NCI-H510A treated with DMSO at 0.1 percent for 48 hours (cell line): Measurements from ENCODE around the gene GALNT9.
"Not testable (repeated sequence)": the region's sequence is repeated elsewhere in the genome, so short reads cannot be mapped to it uniquely, and the experiment has no call there.

ENCODE experiments used
- DNase-seq: peaks from one replicate; lab custom pipeline; 2025; lab: John Stamatoyannopoulos, UW

The GALNT9 gene

GRCh38 chr12:132312516-132312915 lies 16.9 kb downstream of the GALNT9 start:
- DNase-seq: no peak

- DNase-seq: no peak
Observed at GRCh38 chr12:132311201-132311915, 18.0 kb downstream of the GALNT9 start.

DNA sequence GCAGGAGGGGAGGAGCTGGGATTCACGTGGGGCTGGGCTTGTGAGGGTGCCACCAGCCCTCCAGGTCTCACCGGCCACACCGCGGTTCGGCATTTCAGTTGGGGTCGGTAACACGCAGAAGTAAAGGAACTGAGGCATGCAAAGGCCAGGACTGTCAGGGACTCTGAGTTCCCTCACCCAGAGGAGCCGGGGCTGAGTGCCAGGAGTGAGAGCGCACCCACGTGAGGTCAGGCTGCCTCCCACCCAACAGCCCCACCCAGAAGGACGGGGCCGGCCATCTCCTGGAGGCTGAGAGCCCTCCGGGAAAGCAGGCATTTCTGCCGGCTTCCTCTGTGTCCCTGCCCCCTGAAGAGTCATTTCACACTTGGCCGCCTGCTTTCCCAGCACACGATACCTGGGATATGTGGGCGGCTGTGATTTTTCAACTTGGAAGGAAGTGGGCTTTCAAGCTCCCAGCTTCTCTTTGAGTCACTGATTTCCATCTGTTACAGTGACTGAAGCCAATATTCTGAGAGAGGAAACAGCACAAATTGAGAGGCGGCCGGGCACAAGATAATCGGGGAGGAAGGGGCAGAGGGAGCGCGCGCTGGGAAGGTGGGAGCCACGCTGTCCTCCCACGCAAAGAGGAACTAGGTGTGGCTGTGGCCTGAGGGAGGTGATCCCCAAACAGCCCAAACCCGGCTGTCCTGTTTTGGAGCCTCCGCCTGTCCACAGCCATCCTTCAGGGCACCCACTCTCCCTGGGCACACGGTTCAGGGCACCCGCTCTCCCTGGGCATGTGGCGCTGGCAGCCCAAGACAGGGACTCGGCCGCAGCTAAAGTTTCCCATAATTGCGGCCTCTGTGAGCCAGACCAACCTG lies 19.0 kb downstream of the GALNT9 start:
- no peak for DNase-seq

DNA sequence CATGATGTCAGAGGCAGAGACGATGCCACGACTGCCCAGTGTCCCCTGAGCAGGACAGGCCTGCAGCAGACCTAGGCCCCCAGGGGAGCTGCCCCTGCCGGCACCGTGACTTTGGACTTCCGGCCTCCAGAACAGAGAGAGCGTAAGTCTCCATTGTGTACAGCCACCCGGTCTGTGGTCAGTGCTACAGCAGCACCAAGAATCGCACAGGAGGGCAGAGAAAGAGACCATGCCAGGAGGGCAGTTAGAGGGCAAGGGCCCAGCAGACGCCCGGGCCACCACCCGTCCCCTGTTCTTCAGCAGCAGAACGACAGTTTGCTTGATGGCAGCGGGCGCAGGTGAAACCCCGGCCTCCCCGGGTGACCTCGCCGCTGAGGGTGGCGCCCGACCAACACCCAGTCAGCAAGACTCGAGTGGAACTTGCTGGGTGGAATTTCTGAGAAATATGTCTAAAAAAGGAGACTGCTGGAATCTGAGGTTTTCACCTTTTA lies 19.7 kb downstream of the GALNT9 start:
- DNase-seq: no peak

DNA sequence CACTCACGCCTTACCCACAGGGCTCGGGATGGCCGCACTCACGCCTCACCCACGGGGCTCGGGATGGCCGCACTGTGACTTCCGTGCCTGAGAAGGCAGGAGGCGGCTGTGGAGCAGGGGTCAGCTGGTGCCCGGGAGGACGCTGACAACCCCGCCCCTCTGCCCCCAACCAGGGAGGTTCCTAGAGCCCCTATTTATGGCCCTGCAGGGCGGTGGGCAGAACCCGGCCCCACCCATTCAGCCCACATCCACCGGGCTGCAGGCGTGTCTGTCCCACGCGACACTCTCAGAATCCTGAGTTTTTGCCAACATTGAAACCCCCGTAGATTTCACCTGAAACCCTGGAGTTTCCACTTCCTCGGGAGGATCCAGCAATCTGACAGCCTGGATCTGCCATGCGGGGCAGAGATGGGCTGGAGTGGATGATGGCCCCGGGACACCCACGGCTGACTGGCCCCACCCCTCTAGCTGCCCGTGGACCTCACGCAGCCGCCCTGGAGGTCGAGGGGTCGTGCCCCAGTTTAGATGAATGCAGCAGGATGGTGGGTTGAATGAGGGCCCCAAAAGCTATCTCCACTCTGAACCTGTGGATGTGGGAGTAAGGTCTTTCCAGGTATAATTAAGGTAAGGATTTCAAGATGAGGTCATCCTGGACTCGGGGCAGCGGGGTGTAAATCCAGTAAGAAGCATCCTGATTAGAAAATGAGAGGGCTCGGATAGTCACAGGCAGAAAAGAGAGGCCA lies 20.4 kb downstream of the GALNT9 start:
- DNase-seq: no peak

- no peak for DNase-seq
Observed at GRCh38 chr12:132307976-132308852, 21.2 kb downstream of the GALNT9 start.

DNA sequence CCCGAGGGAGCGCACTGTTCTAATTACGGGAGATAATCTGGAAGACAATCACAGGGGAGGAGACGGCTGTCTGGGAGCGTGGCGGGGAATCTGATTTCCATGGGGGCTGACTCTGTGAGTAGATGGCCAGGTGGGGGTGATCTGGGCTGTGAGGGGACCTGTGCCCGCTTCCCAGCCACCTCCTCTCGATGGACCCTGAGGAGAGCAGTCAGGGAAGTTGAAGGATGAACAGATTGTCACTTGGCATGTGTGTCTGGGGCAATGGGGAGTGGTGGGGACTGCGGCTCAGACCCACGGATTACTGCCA lies 22.6 kb downstream of the GALNT9 start:
- DNase-seq: no peak

GRCh38 chr12:132305991-132306884 lies 23.2 kb downstream of the GALNT9 start:
- no peak for DNase-seq

- DNase-seq: no peak
Observed at GRCh38 chr12:132305560-132305966, 23.8 kb downstream of the GALNT9 start.

GRCh38 chr12:132304866-132305265 lies 24.5 kb downstream of the GALNT9 start:
- not testable (repeated sequence) for DNase-seq

GRCh38 chr12:132303853-132304373 lies 25.5 kb downstream of the GALNT9 start:
- DNase-seq: not testable (repeated sequence)

DNA sequence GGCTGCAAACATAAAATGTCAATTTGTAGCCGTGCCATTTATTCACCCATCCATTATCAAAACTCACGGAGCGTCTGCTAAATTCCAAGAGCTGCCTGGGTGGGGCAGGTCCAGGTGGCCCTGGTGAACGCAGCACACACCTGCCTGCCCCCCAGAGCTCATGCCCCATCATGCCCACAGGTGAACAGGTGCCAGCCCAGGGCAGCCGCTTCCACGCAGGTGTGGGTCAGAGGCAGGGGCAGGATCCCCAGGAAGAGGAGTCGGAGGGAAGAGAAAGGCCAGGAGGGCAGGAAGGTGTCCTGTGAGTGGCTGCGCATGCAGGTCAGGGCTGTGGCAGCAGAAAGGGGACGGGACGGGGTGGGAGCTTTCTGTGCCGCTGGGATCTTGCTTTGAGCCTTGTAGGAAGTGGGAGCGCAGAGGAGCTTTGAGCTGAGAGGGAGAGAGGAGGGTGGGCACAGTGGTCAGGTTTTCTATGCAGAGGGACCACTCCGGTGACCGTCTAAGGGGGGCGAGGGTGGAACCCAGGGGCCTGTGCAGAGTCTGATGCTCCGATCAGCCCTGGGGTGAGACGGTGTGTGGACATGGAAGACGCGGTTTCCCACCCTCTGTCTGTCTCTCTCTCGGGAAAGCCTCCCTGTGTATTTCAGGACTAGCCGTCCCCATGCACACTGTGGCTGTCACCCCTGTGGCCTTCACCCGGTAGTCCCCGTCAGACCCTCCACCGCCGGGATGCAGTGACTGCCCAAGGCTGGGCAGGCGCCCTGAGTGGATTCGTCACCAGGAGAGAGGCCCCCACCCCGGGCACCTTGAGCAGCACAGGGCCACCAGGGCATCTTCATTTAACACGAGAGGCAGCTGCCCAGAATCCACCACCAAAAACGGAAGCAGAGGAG lies 26.7 kb downstream of the GALNT9 start:
- no peak for DNase-seq

DNA sequence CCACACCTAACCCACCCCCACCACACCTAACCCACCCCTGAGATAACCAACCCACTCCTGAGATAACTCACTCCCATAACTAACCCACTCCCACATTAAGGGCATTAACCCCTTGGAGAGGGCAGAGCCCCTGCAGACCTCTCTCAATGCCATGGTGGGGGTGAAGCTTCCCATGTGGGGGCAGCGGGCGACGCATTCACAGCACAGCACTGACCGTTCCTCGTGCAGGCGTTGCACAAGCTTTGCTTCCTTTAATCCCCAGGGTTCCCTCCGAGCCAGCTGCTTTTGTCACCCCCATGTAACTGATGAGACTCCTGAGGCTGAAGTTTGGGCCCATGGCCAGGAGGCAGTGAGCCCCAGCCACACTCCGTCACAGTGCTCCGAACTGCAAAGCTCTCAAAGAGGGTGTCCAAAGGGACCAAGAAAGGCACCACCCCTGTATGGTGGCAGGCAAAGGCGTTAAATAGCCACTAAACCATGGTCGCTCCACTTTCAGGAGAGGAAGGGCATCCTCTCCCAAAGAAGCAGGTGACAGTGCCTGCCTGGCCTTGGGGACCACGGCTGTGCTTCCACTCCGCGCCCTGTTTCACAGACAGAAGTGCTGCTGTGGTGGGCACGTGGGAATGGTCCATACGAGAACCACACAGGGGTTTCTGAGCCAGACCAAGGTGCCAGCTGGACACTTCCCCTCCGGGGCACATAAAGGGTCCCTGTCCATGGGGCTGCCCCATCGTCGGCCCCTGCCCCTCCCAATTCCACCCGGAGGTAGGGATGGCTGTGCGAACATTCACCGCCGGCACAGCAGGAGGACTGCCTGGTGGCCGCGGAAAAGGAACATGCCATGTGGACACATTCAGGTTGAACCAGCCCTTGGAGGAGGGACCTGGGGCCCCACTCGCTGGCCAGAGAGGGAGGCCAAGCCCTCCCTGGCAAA lies 28.3 kb downstream of the GALNT9 start:
- DNase-seq: no peak

DNA sequence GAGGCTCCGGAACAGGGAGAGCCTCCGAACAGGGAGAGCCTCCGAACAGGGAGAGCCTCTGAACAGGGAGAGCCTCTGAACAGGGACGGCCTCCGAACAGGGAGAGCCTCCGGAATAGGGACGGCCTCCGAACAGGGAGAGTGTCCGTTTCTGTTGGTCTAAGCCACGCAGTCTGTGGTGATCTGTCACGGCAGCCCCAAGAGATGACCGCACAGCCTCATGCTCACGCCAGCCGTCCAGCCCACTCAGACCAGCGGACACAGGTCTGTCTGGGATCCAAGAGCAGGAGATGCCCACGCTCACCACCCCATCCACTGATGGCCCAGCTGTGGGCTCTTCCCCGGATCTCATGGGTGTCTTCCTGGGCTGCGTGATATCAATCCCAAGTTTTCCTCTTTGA lies 33.3 kb downstream of the GALNT9 start:
- DNase-seq: no peak

DNA sequence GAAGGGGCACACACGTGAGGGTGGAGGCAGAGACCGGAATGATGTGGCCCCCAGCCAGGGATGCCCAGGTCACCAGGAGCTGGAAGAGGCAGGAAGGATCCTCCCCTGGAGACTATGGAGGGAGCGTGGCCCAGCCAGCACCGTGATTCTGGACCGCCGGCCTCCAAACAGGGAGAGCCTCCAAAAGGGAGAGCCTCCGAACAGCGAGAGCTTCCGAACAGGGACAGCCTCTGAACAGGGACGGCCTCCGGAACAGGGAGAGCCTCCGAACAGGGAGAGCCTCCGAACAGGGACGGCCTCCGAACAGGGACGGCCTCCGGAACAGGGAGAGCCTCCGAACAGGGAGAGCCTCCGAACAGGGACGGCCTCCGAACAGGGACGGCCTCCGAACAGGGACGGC lies 33.8 kb downstream of the GALNT9 start:
- DNase-seq: not testable (repeated sequence)

- DNase-seq: no peak
Observed at GRCh38 chr12:132295101-132295526, 34.3 kb downstream of the GALNT9 start.

- DNase-seq: no peak
Observed at GRCh38 chr12:132294121-132295034, 35.0 kb downstream of the GALNT9 start.
